ENCODE data around the gene SPAG5. TPM values are rescaled to one million over a fixed set of nuclear protein-coding genes. Genes with fewer than 3 reads are reported as not detected.

The SPAG5 gene
- total RNA-seq, 1 donor from 2014 or later: 88.3 TPM

DNA sequence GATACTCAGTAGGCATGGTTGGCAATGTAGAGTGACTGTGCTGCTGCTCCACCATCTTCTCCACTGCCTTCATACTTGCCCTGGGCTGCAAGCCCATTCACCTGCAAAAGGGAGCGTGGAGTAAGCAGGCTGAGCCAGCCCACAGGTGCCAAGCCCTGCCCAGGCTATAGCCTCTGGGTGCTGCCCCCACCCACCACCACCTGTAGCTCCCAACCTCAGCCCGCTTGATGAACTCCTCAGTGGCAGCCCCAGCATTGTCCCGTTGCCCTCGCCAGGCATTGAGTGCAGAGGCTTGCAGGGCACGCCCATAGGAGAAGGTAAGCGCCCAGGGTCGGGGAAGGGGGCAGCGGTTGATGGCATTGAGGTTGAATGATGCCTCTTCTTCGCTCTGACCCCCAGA, 25.3 kb downstream of the SPAG5 start:
- DNase-seq (ENCODE audit: extremely low spot score, unreplicated experiment): no peak

DNA sequence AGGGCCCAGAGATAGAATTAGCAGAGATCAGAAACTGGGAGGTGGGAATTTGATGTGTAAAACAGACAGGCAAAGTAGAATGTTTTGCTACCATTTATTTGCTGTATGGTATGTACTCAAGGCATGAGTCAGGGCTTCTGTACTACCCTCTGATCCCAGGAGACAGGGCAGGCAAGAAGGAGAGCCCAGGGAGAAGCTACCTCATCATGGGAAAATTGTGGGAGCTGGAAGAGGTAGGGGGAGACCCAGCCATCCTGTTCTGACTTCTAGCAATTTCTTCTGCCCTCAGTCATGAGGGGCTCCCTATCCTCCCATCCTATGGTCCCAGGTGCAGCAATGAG, 25.8 kb downstream of the SPAG5 start:
- DNase-seq (ENCODE audit: extremely low spot score, unreplicated experiment): no peak

More for the DNA sequence above, 25.3 kb downstream of the SPAG5 start:
- TF ChIP-seq, protein P1, sequence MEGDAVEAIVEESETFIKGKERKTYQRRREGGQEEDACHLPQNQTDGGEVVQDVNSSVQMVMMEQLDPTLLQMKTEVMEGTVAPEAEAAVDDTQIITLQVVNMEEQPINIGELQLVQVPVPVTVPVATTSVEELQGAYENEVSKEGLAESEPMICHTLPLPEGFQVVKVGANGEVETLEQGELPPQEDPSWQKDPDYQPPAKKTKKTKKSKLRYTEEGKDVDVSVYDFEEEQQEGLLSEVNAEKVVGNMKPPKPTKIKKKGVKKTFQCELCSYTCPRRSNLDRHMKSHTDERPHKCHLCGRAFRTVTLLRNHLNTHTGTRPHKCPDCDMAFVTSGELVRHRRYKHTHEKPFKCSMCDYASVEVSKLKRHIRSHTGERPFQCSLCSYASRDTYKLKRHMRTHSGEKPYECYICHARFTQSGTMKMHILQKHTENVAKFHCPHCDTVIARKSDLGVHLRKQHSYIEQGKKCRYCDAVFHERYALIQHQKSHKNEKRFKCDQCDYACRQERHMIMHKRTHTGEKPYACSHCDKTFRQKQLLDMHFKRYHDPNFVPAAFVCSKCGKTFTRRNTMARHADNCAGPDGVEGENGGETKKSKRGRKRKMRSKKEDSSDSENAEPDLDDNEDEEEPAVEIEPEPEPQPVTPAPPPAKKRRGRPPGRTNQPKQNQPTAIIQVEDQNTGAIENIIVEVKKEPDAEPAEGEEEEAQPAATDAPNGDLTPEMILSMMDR (conservative IDR thresholded peaks at IDR 0.05): no peak
- Mint-ChIP-seq H3K4me1 (ENCODE audit: unreplicated experiment) (peaks cover 26% of the 10 kb centered on the region), H3K36me3 (peaks cover 6% of the 10 kb centered on the region), H3K9me3 (no peaks in the 10 kb centered on the region), H3K27me3 (no peaks in the 10 kb centered on the region), H3K27ac (no peak overlapping the region), H3K4me3 (no peak overlapping the region)

DNA sequence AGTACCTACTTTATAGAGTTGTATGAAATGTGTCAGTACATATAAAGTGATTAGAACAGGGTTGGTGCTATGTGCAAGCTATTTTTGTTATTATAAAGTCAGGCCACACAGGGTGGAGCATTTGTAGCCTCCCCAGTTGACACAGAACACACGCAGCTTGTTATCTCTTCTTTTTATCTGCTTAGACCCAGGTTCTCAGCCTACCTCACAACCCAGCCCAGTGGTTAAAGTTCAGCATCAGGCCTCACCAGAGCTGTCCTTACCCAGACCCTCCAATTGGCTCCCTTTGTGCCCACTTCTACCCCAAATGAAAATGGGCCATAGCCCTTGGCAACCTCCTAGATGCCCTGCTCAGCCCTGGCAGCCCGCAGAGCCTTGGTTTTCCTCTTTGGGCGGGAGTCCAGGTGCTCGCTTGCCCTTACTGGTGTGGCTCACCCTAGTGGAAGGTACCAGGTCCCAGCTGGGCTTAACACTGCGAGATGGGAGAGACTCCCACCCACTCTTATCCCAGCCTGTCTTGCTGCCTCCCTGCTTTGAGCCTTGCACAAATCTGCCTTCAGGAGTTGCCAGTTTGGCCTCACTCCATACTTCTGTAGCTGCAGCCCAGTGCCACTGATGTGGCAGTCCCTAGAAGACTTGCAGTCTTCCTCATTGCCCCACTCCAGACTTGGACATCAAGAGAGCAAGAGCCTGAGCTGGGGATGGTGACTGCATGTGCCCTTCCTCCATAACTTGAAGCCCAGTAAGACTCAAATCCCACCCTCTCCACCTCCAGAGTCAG, 26.4 kb downstream of the SPAG5 start:
- H3K27me3 Mint-ChIP-seq: no peaks in the 10 kb centered on the region
- TF ChIP-seq, protein P1 (conservative IDR thresholded peaks at IDR 0.05): no peak
- peak overlapping the region; percentile 96 for H3K4me3 Mint-ChIP-seq
- H3K36me3 Mint-ChIP-seq: peaks cover 13% of the 10 kb centered on the region
- no peaks in the 10 kb centered on the region for H3K9me3 Mint-ChIP-seq
- DNase-seq (ENCODE audit: extremely low spot score, unreplicated experiment): no peak
- peak overlapping the region; percentile 91 for H3K27ac Mint-ChIP-seq
- H3K4me1 Mint-ChIP-seq (ENCODE audit: unreplicated experiment): peaks cover 31% of the 10 kb centered on the region

More for the DNA sequence above, 25.8 kb downstream of the SPAG5 start:
- Mint-ChIP-seq H3K27ac (no peak overlapping the region), H3K4me1 (ENCODE audit: unreplicated experiment) (peaks cover 26% of the 10 kb centered on the region), H3K9me3 (no peaks in the 10 kb centered on the region), H3K27me3 (no peaks in the 10 kb centered on the region), H3K4me3 (no peak overlapping the region), H3K36me3 (peaks cover 9% of the 10 kb centered on the region)
- TF ChIP-seq, protein P1 (conservative IDR thresholded peaks at IDR 0.05): no peak

DNA sequence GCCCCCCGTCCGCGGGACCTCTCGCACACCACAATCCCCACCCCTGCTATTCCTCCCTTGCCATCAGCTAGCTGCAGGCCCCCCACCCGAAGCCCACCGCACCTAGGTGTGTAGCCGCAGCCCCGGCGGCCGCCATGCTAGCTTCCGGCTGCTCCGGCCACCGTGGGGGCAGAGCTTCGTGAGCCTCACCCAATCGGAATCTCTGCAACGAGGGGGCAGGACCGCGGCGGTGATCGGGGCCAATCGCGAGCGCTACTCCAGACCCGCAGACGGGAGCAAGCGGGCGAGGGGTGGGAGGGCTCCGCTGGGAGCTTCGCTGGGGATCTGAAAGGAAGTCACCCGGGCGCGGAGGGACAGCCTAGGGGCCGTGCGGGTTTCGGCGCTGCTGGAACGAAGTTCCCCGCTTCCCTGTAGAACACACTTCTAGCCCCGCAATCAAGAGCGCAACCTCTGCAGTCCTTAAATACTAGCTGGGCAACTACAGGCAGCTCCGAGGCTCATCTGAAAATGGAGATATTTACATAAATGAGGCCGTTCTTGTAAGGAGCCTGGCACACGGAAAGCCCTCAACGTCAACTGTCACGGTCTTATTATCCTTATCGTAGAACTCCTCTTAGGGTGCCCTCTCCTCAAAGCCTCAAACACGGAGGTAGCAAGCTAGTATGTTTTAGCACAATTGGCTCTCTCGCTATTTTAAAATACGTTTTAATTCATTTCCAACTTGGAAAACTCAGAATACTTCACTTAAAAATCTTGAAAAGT, 27.3 kb downstream of the SPAG5 start, which contains the start of gene PIGS:
TSS of gene PIGS (minus strand) at position 164 of the 762 bp plus-strand sequence. CDS start at position 136, 28 bp downstream.
- Mint-ChIP-seq H3K27me3 (no peaks in the 10 kb centered on the region), H3K4me3 (peak within 1 kb of the TSS; percentile 96), H3K9me3 (no peaks in the 10 kb centered on the region), H3K27ac (peak within 1 kb of the TSS; percentile 91), H3K36me3 (peaks cover 17% of the 10 kb centered on the region), H3K4me1 (ENCODE audit: unreplicated experiment) (peaks cover 32% of the 10 kb centered on the region)
- TF ChIP-seq, protein P1 (conservative IDR thresholded peaks at IDR 0.05): no peak
- DNase-seq (ENCODE audit: extremely low spot score, unreplicated experiment): peak; percentile 95

DNA sequence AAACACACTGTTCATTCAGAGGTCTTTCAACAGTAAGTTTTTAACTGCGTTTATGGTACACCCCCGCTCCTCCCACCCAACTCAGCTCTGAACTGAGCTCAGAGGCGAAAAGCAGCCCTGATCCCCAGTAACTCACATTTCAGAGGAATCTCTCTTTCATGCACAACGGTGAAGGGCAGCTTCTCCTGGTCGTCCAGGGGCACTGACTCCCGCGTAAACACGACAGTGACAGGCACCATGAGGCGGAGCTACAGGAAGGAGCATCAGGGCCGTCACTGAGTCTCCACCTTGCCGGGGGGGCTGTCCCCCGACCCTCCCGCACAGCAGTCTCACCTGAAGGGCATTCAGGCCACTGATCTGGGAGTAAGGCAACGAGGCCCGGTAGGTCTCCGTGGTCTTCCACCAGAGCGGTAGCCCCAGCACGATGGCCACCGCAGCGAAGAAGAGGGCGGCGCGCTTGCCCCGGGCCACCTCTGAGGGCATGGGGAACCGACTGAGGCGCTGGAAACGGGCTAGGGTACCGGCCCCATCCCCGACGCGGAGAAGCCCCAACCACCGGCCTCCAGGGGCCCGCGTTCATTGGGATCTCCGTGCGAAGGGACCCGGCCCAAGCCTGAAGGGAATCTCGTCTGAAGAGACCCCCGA, 28.0 kb downstream of the SPAG5 start:
- Mint-ChIP-seq H3K9me3 (no peaks in the 10 kb centered on the region), H3K36me3 (peaks cover 17% of the 10 kb centered on the region), H3K27me3 (no peaks in the 10 kb centered on the region), H3K4me3 (peak overlapping the region; percentile 96), H3K4me1 (ENCODE audit: unreplicated experiment) (peaks cover 26% of the 10 kb centered on the region), H3K27ac (peak overlapping the region; percentile 91)
- TF ChIP-seq, protein P1 (conservative IDR thresholded peaks at IDR 0.05): no peak
- DNase-seq (ENCODE audit: extremely low spot score, unreplicated experiment): no peak
